GM20000 (cell line): ENCODE data around the gene ZNF106.

Experiments
- DNase-seq: peaks from one replicate; pipeline ENCODE4 v3.0.0; 2012; ENCODE audit warnings: low spot score
- CTCF ChIP-seq: IDR thresholded peaks from 2 replicates; pipeline ENCODE4 v1.5.1; 2012; ENCODE audit warnings: mild to moderate bottlenecking, control low read depth; ENCODE audit errors: extremely low read depth, missing control alignments

ZNF106 gene

GRCh38 chr15:42367041-42367440 lies 123.9 kb downstream of the ZNF106 start:
- DNase-seq, result no peak
- TF ChIP-seq CTCF, result no peak

- no peak for TF ChIP-seq CTCF
- no peak for DNase-seq
Measured at GRCh38 chr15:42365921-42366550, 124.9 kb downstream of the ZNF106 start.

GRCh38 chr15:42364529-42364928 lies 126.4 kb downstream of the ZNF106 start:
- TF ChIP-seq CTCF, result no peak
- no peak for DNase-seq

- no peak for TF ChIP-seq CTCF
- DNase-seq, result no peak
Measured at GRCh38 chr15:42363942-42364341, 127.0 kb downstream of the ZNF106 start.

GRCh38 chr15:42363487-42363886 lies 127.5 kb downstream of the ZNF106 start:
- DNase-seq, result no peak
- no peak for TF ChIP-seq CTCF
